Gastroesophageal sphincter (tissue), 4 donors: ENCODE measurements around the gene ELOVL5. TPM values are rescaled to one million over a fixed set of nuclear protein-coding genes. Genes with fewer than 3 reads are reported as not detected.
A peak's percentile ranks its signal among the peaks of the same experiment; 100 is the strongest.

Source experiments
- ATAC-seq: fragments of 150-250 bp; one replicate; pipeline ENCODE4 v1.9.1; 2016; ENCODE audit warnings: mild to moderate bottlenecking, moderate library complexity
- H3K27ac ChIP-seq, 4 donors: fragments of 200-600 bp; sonication (generic) in 3 of 4; 1 replicate in 3 of 4; 2 replicates in 1 of 4; pipeline ENCODE4 v1.5.1; 2016 to 2019
- H3K27me3 ChIP-seq: fragments of 200-600 bp; sonication (generic); one replicate; pipeline ENCODE4 v1.5.1; 2019
- H3K36me3 ChIP-seq, 2 donors: fragments of 200-600 bp; sonication (generic); one replicate each; pipeline ENCODE4 v1.5.1; 2019; ENCODE audit warnings: control low read depth in 1 of 2
- H3K4me1 ChIP-seq, 3 donors: fragments of 200-600 bp; sonication (generic); 1 replicate in 2 of 3; 2 replicates in 1 of 3; pipeline ENCODE4 v1.5.1; 2016 to 2019; ENCODE audit warnings: control low read depth in 2 of 3
- H3K4me3 ChIP-seq, 2 donors: fragments of 200-600 bp; sonication (generic); one replicate each; pipeline ENCODE4 v1.5.1; 2019; ENCODE audit warnings: mild to moderate bottlenecking in 1 of 2, moderate library complexity in 1 of 2
- H3K9me3 ChIP-seq, 3 donors: fragments of 200-600 bp; sonication (generic); one replicate each; pipeline ENCODE4 v1.5.1; 2017 to 2019; ENCODE audit warnings: control low read depth in 2 of 3
- EP300 ChIP-seq: sonication (generic); formaldehyde crosslinking; IDR thresholded peaks from one replicate; pipeline ENCODE4 v1.6.1; 2017; ENCODE audit warnings: antibody characterized with exemption, mild to moderate bottlenecking
- POLR2A ChIP-seq, 2 donors: fragments of 450-650 bp; IDR thresholded peaks; one replicate each; pipeline ENCODE4 v1.6.1; 2017; ENCODE audit warnings: antibody characterized with exemption in 2 of 2, mild to moderate bottlenecking in 2 of 2, moderate library complexity in 1 of 2
- POLR2AphosphoS5 ChIP-seq: sonication (generic); formaldehyde crosslinking; IDR thresholded peaks from one replicate; pipeline ENCODE4 v1.6.1; 2017; ENCODE audit warnings: antibody characterized with exemption
- WGBS, 2 donors: methylation state at CpG; one replicate each; pipeline ENCODE4 v1.1.5; 2018; ENCODE audit warnings: low coverage in 1 of 2; 5-methylcytosine and 5-hydroxymethylcytosine counted together
- total RNA-seq, 4 donors: library from RNA; depleted of rRNA; stranded (reverse); fragments of >200 nt; gene quantifications; one replicate each; pipeline ENCODE4 v1.1.0, GENCODE V29; 2016
- TF ChIP-seq, protein P1 (sequence below), 4 experiments: fragments of 200-600 bp in 2 of 4; fragments of 450-650 bp in 2 of 4; sonication (generic) in 1 of 4; IDR thresholded peaks; one replicate each; pipeline ENCODE4 v1.5.1; 2017 to 2019; ENCODE audit warnings: antibody characterized with exemption in 4 of 4, mild to moderate bottlenecking in 2 of 4, moderate library complexity in 2 of 4

ELOVL5 gene
- total RNA-seq, 4 donors from 2014 or later, result 51.5 to 94.6 (median 64.6) TPM

- ATAC-seq, result no peak
- H3K4me1 ChIP-seq, result peaks cover 21 to 67% (median 23%) of the 10 kb centered on the region in 3 donors
- peak overlapping the region in 3 of 4 donors; percentile 72 to 84 (median 75) for H3K27ac ChIP-seq
- H3K36me3 ChIP-seq, result no peaks in the 10 kb centered on the region
- no peak overlapping the region for H3K4me3 ChIP-seq
- H3K27me3 ChIP-seq, result no peaks in the 10 kb centered on the region
- no peaks in the 10 kb centered on the region for H3K9me3 ChIP-seq
- TF ChIP-seq POLR2AphosphoS5, result no peak
- TF ChIP-seq, protein P1, sequence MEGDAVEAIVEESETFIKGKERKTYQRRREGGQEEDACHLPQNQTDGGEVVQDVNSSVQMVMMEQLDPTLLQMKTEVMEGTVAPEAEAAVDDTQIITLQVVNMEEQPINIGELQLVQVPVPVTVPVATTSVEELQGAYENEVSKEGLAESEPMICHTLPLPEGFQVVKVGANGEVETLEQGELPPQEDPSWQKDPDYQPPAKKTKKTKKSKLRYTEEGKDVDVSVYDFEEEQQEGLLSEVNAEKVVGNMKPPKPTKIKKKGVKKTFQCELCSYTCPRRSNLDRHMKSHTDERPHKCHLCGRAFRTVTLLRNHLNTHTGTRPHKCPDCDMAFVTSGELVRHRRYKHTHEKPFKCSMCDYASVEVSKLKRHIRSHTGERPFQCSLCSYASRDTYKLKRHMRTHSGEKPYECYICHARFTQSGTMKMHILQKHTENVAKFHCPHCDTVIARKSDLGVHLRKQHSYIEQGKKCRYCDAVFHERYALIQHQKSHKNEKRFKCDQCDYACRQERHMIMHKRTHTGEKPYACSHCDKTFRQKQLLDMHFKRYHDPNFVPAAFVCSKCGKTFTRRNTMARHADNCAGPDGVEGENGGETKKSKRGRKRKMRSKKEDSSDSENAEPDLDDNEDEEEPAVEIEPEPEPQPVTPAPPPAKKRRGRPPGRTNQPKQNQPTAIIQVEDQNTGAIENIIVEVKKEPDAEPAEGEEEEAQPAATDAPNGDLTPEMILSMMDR (IDR thresholded peaks at IDR 0.05), result no peak
- no peak for TF ChIP-seq EP300
- no peak for TF ChIP-seq POLR2A (IDR thresholded peaks at IDR 0.05)
- 47 to 50% methylated on average over 5 to 6 of the region's 6 CpGs for WGBS, 2 donors
Measured at GRCh38 chr6:53325785-53326184, 23.0 kb downstream of the ELOVL5 start.

- ATAC-seq, result no peak
Measured at GRCh38 chr6:53322188-53323029, 26.3 kb downstream of the ELOVL5 start.

DNA sequence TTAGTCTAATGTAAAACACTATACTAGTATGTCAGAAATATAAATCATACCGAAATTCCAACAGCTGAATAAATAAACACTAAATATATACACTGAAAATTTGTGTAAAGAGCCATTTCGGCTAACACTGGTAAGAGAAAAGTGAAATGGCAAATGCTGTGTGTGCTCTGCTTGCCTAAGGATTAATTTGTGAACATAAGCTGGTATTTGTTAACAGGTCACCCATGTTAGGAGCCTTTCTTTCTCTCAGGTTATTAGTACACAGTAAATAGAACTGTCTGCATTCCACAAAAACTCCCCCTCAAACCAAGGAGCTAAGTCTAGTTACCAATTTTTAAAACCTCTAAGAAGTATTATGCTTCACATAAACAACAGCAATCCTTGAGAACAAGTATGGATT is 27.0 kb downstream of the ELOVL5 start:
- H3K27me3 ChIP-seq, result no peaks in the 10 kb centered on the region
- peak overlapping the region in 3 of 4 donors; percentile 44 to 61 (median 59) for H3K27ac ChIP-seq
- no peak for ATAC-seq
- H3K4me3 ChIP-seq, result no peak overlapping the region
- 25 to 48% methylated on average over 2 of the region's 2 CpGs for WGBS, 2 donors
- no peaks in the 10 kb centered on the region for H3K9me3 ChIP-seq
- H3K36me3 ChIP-seq, result no peaks in the 10 kb centered on the region
- TF ChIP-seq EP300 (no peak), POLR2AphosphoS5 (no peak), POLR2A (IDR thresholded peaks at IDR 0.05) (no peak)
- TF ChIP-seq, protein P1 (IDR thresholded peaks at IDR 0.05), result no peak
- H3K4me1 ChIP-seq, result peaks cover 10 to 57% (median 11%) of the 10 kb centered on the region in 3 donors

More at GRCh38 chr6:53322188-53323029, 26.3 kb downstream of the ELOVL5 start:
- no peaks in the 10 kb centered on the region for H3K36me3 ChIP-seq
- H3K4me1 ChIP-seq, result peaks cover 16 to 61% (median 18%) of the 10 kb centered on the region in 3 donors
- no peak overlapping the region for H3K4me3 ChIP-seq
- WGBS, 2 donors, result 39 to 42% methylated on average over 8 of the region's 8 CpGs
- TF ChIP-seq POLR2A (IDR thresholded peaks at IDR 0.05), result no peak
- H3K9me3 ChIP-seq, result no peaks in the 10 kb centered on the region
- H3K27me3 ChIP-seq, result no peaks in the 10 kb centered on the region
- peak overlapping the region; percentile 15 to 61 (median 52) for H3K27ac ChIP-seq

DNA sequence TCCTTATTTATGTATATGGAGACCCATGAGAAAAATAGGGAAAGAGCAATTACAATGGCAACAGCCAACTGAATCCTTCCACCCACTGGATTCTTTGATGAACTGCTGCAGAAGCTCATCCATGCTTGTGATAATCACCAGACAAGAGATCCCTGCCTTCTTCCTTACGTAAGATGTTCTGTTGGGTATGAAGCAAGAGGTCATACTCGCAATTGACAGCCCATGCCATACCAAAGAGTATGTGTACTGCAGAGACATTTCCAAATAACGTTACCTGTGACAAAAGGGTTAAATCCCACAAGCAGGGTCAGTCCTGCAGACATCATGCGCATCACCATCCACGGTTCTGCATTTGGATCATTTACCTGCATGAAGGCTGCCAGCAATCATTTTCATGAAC is 27.8 kb downstream of the ELOVL5 start:
- Histone ChIP-seq H3K27ac (peak overlapping the region in 2 of 4 donors; percentile 59 to 61), H3K36me3 (no peaks in the 10 kb centered on the region), H3K27me3 (no peaks in the 10 kb centered on the region), H3K4me3 (no peak overlapping the region), H3K4me1 (peaks cover 10 to 57% (median 10%) of the 10 kb centered on the region in 3 donors), H3K9me3 (no peaks in the 10 kb centered on the region)
- 61 to 83% methylated on average over 5 of the region's 5 CpGs for WGBS, 2 donors
- no peak for TF ChIP-seq POLR2AphosphoS5
- TF ChIP-seq, protein P1 (IDR thresholded peaks at IDR 0.05), result no peak
- TF ChIP-seq EP300, result no peak
- TF ChIP-seq POLR2A (IDR thresholded peaks at IDR 0.05), result no peak
- no peak for ATAC-seq

- Histone ChIP-seq H3K36me3 (no peaks in the 10 kb centered on the region), H3K4me1 (peaks cover 18 to 72% (median 26%) of the 10 kb centered on the region in 3 donors), H3K4me3 (no peak overlapping the region), H3K27ac (no peak overlapping the region), H3K27me3 (no peaks in the 10 kb centered on the region), H3K9me3 (no peaks in the 10 kb centered on the region)
- TF ChIP-seq, protein P1 (IDR thresholded peaks at IDR 0.05), result no peak
- TF ChIP-seq POLR2AphosphoS5 (no peak), EP300 (no peak), POLR2A (IDR thresholded peaks at IDR 0.05) (no peak)
- ATAC-seq, result no peak
- 95 to 100% methylated on average over 3 to 5 of the region's 5 CpGs for WGBS, 2 donors
Measured at GRCh38 chr6:53318429-53318828, 30.3 kb downstream of the ELOVL5 start.
